Measurements from ENCODE around the gene DYNLRB2.
A peak's percentile ranks its signal among the peaks of the same experiment; 100 is the strongest.

DYNLRB2 gene

DNA sequence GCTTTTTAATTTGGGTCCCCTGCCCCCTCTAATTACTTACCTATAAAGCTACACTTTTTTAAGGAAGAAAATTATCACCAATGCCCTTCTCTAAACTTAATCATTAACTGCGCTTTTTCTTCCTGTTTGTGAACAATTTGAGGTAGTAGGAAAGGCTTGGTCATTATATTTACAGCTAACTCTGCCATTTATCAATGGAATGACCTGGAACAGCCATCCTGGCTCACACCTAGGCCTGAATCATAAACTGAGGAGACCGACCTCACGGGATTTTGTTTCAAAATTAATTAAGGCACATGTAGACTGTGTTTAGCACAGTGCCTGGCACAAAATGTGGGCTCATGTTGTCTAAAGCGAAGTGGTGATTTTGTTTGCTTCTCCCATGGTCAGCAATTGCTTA, 15.4 kb upstream of the DYNLRB2 start:
- Histone ChIP-seq H3K79me2 (ENCODE audit: insufficient read depth, low read length) (no peaks in the 10 kb centered on the region), H3F3A (ENCODE audit: low read depth) (no peaks in the 10 kb centered on the region), H4K20me1 (ENCODE audit: insufficient read depth, low read length, poor library complexity, severe bottlenecking) (no peaks in the 10 kb centered on the region), H3K4me1 (ENCODE audit: insufficient read depth, low read length, poor library complexity, severe bottlenecking) (peaks cover 7% of the 10 kb centered on the region), H3K9ac (ENCODE audit: low read depth, low read length, poor library complexity, severe bottlenecking) (no peak overlapping the region), H3K4me2 (ENCODE audit: low read depth, low read length, poor library complexity, severe bottlenecking) (no peak overlapping the region), H2AFZ (ENCODE audit: low read length) (no peak overlapping the region), H3K4me3 (ENCODE audit: low read length, poor library complexity, severe bottlenecking) (no peak overlapping the region), H3K36me3 (ENCODE audit: insufficient read depth, low read length) (no peaks in the 10 kb centered on the region), H3K9me3 (ENCODE audit: insufficient read depth, low read depth, low read length) (no peaks in the 10 kb centered on the region), H3K9me2 (replicated peaks; ENCODE audit: low read depth, low read length) (no peaks in the 10 kb centered on the region), H3K27me3 (ENCODE audit: insufficient read depth, low read length, poor library complexity, severe bottlenecking) (no peaks in the 10 kb centered on the region)
- TF ChIP-seq, protein P1, sequence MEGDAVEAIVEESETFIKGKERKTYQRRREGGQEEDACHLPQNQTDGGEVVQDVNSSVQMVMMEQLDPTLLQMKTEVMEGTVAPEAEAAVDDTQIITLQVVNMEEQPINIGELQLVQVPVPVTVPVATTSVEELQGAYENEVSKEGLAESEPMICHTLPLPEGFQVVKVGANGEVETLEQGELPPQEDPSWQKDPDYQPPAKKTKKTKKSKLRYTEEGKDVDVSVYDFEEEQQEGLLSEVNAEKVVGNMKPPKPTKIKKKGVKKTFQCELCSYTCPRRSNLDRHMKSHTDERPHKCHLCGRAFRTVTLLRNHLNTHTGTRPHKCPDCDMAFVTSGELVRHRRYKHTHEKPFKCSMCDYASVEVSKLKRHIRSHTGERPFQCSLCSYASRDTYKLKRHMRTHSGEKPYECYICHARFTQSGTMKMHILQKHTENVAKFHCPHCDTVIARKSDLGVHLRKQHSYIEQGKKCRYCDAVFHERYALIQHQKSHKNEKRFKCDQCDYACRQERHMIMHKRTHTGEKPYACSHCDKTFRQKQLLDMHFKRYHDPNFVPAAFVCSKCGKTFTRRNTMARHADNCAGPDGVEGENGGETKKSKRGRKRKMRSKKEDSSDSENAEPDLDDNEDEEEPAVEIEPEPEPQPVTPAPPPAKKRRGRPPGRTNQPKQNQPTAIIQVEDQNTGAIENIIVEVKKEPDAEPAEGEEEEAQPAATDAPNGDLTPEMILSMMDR (conservative IDR thresholded peaks at IDR 0.05; ENCODE audit: low read length): no peak
- no peak for TF ChIP-seq EZH2phosphoT487 (IDR thresholded peaks at IDR 0.05; ENCODE audit: borderline replicate concordance)

DNA sequence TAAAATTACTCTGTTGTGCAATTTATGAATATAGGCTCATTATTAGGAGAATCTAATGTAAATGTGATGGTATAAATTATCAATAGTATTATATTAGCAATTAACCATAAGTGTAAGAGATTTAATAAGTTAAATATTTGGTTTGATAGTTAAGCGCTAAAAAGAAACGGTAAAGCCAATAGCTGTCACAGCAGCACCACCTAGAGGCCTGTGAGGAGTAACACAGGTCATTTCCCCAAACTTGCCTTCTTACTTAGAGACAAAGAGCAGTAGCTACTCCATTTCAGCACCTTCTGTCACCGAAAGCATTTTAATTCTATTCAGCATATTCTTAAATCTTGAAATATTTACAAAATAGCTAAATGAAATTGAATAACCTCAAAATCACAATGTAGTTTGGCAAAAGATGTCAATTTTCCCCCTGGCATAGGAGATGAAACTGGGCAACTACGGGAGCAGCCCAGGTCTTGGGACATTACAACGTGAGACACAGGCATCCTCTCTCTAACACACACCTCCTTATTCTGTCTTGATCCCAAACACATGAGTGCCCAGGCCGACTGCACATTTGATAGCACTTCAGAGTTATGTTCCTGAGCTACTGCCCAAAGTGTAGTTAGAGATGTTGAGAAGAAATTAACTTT, 14.3 kb upstream of the DYNLRB2 start:
- Histone ChIP-seq H3K79me2 (ENCODE audit: insufficient read depth, low read length) (no peaks in the 10 kb centered on the region), H3K4me1 (ENCODE audit: insufficient read depth, low read length, poor library complexity, severe bottlenecking) (peaks cover 7% of the 10 kb centered on the region), H3K27me3 (ENCODE audit: insufficient read depth, low read length, poor library complexity, severe bottlenecking) (no peaks in the 10 kb centered on the region), H3K9ac (ENCODE audit: low read depth, low read length, poor library complexity, severe bottlenecking) (no peak overlapping the region), H3F3A (ENCODE audit: low read depth) (no peaks in the 10 kb centered on the region), H3K36me3 (ENCODE audit: insufficient read depth, low read length) (no peaks in the 10 kb centered on the region), H3K4me3 (ENCODE audit: low read length, poor library complexity, severe bottlenecking) (peak overlapping the region; percentile 26), H4K20me1 (ENCODE audit: insufficient read depth, low read length, poor library complexity, severe bottlenecking) (no peaks in the 10 kb centered on the region), H3K9me3 (ENCODE audit: insufficient read depth, low read depth, low read length) (no peaks in the 10 kb centered on the region), H3K4me2 (ENCODE audit: low read depth, low read length, poor library complexity, severe bottlenecking) (peak overlapping the region; percentile 41), H3K9me2 (replicated peaks; ENCODE audit: low read depth, low read length) (no peaks in the 10 kb centered on the region), H2AFZ (ENCODE audit: low read length) (peak overlapping the region; percentile 82)
- TF ChIP-seq, protein P1 (conservative IDR thresholded peaks at IDR 0.05; ENCODE audit: low read length): peak; percentile 87
- TF ChIP-seq EZH2phosphoT487 (IDR thresholded peaks at IDR 0.05; ENCODE audit: borderline replicate concordance): no peak

- Histone ChIP-seq H3K9me3 (ENCODE audit: insufficient read depth, low read depth, low read length) (no peaks in the 10 kb centered on the region), H3K9ac (ENCODE audit: low read depth, low read length, poor library complexity, severe bottlenecking) (no peak overlapping the region), H3K4me1 (ENCODE audit: insufficient read depth, low read length, poor library complexity, severe bottlenecking) (peaks cover 7% of the 10 kb centered on the region), H4K20me1 (ENCODE audit: insufficient read depth, low read length, poor library complexity, severe bottlenecking) (no peaks in the 10 kb centered on the region), H3K36me3 (ENCODE audit: insufficient read depth, low read length) (no peaks in the 10 kb centered on the region), H3K27me3 (ENCODE audit: insufficient read depth, low read length, poor library complexity, severe bottlenecking) (no peaks in the 10 kb centered on the region), H3K9me2 (replicated peaks; ENCODE audit: low read depth, low read length) (no peaks in the 10 kb centered on the region), H3K4me2 (ENCODE audit: low read depth, low read length, poor library complexity, severe bottlenecking) (peak overlapping the region; percentile 41), H3F3A (ENCODE audit: low read depth) (no peaks in the 10 kb centered on the region), H3K79me2 (ENCODE audit: insufficient read depth, low read length) (no peaks in the 10 kb centered on the region), H2AFZ (ENCODE audit: low read length) (peak overlapping the region; percentile 82), H3K4me3 (ENCODE audit: low read length, poor library complexity, severe bottlenecking) (no peak overlapping the region)
- TF ChIP-seq, protein P1 (conservative IDR thresholded peaks at IDR 0.05; ENCODE audit: low read length): peak; percentile 96
- no peak for TF ChIP-seq EZH2phosphoT487 (IDR thresholded peaks at IDR 0.05; ENCODE audit: borderline replicate concordance)
Observed at GRCh38 chr16:80527297-80527696, 13.5 kb upstream of the DYNLRB2 start.
